ENCODE data around the gene MORC2.
A peak's percentile ranks its signal among the peaks of the same experiment; 100 is the strongest.

Gene MORC2

DNA sequence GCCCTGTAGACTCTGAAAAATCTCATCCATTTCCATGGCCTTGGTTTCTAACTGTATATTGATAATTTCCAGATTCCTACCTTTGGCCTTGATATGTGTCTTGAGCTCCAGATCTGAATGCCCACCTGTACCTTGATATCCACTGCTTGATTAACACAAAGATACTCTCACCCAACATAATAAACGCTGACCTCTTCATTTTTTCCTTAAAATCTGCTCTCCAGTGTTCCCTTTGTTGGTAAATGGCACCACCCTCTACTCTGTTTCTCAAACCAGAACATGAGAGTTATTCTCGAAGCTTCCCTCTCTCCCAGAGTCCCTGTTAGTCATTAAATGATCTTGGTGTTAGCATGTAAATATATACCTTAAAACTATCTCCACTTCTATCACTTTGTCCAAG, 13.9 kb upstream of the MORC2 start:
- Histone ChIP-seq H3K4me1 (no peaks in the 10 kb centered on the region), H3K9me3 (no peaks in the 10 kb centered on the region; the same call in 1 of the 2 replicates), H3K36me3 (peaks cover 14% of the 10 kb centered on the region), H3K27me3 (no peaks in the 10 kb centered on the region), H3K4me3 (ENCODE audit: low read depth, low read length) (no peak overlapping the region)
- TF ChIP-seq, protein P1, sequence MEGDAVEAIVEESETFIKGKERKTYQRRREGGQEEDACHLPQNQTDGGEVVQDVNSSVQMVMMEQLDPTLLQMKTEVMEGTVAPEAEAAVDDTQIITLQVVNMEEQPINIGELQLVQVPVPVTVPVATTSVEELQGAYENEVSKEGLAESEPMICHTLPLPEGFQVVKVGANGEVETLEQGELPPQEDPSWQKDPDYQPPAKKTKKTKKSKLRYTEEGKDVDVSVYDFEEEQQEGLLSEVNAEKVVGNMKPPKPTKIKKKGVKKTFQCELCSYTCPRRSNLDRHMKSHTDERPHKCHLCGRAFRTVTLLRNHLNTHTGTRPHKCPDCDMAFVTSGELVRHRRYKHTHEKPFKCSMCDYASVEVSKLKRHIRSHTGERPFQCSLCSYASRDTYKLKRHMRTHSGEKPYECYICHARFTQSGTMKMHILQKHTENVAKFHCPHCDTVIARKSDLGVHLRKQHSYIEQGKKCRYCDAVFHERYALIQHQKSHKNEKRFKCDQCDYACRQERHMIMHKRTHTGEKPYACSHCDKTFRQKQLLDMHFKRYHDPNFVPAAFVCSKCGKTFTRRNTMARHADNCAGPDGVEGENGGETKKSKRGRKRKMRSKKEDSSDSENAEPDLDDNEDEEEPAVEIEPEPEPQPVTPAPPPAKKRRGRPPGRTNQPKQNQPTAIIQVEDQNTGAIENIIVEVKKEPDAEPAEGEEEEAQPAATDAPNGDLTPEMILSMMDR (IDR thresholded peaks at IDR 0.05; ENCODE audit: low read depth, low read length): no peak
- no peak for DNase-seq

DNA sequence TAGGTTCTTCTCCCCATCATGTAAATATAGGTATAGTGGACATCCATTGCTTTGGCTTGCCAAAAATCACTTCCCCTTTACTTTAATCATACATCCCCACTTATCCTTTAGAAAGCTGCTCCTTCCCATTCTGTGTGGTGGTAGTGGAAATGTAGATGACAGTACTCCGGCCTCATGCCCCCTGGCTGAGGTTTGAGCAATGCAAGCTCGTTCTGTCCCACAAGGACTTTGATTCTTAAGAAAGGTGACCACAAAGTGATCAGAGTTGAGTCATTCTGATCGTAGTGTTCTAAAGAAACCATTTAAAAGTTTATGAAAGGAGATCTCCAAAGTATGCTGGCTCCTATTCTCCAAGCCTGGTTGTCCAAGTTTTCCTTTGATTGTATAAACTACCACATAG, 11.4 kb upstream of the MORC2 start:
- peaks cover 40% of the 10 kb centered on the region for H3K36me3 ChIP-seq
- no peaks in the 10 kb centered on the region for H3K27me3 ChIP-seq
- H3K9me3 ChIP-seq: no peaks in the 10 kb centered on the region; the same call in 1 of the 2 replicates
- H3K4me1 ChIP-seq: no peaks in the 10 kb centered on the region
- H3K4me3 ChIP-seq (ENCODE audit: low read depth, low read length): no peak overlapping the region
- TF ChIP-seq, protein P1 (IDR thresholded peaks at IDR 0.05; ENCODE audit: low read depth, low read length): no peak
- DNase-seq: no peak

- no peaks in the 10 kb centered on the region for H3K9me3 ChIP-seq
- no peak for DNase-seq
- TF ChIP-seq, protein P1 (IDR thresholded peaks at IDR 0.05; ENCODE audit: low read depth, low read length): no peak
- H3K36me3 ChIP-seq: peaks cover 55% of the 10 kb centered on the region
- H3K4me3 ChIP-seq (ENCODE audit: low read depth, low read length): no peak overlapping the region
- no peaks in the 10 kb centered on the region for H3K4me1 ChIP-seq
- no peaks in the 10 kb centered on the region for H3K27me3 ChIP-seq
These were observed 9.9 kb upstream of the MORC2 start for GRCh38 chr22:30978304-30978962.

DNA sequence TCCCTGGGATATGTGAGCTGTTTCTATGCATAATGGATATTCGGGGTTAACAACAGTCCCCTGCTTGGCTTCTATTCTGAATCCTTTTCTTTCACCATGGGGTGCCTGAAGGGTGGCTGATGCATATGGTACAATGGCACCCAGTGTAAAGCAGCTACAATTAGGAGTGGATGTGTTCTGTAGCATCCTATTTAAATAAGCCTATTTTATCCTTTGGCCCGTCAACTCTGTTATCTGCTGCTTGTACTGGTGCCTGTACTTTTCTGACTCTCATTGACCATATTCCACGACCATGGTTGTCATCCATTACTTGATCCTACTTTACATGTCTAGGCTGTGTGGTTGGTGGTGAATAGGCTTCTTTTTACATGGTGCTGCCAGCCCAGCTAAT, 1.8 kb upstream of the MORC2 start:
- H3K9me3 ChIP-seq: peaks cover 5% of the 10 kb centered on the region
- H3K4me1 ChIP-seq: 0 out of 2 replicates have a peak, but pooled peaks cover 5% of the 10 kb centered on the region
- TF ChIP-seq, protein P1 (IDR thresholded peaks at IDR 0.05; ENCODE audit: low read depth, low read length): no peak
- peak overlapping the region; percentile 65 for H3K4me3 ChIP-seq (ENCODE audit: low read depth, low read length)
- peaks cover 76% of the 10 kb centered on the region for H3K36me3 ChIP-seq
- no peak for DNase-seq
- H3K27me3 ChIP-seq: no peaks in the 10 kb centered on the region

DNA sequence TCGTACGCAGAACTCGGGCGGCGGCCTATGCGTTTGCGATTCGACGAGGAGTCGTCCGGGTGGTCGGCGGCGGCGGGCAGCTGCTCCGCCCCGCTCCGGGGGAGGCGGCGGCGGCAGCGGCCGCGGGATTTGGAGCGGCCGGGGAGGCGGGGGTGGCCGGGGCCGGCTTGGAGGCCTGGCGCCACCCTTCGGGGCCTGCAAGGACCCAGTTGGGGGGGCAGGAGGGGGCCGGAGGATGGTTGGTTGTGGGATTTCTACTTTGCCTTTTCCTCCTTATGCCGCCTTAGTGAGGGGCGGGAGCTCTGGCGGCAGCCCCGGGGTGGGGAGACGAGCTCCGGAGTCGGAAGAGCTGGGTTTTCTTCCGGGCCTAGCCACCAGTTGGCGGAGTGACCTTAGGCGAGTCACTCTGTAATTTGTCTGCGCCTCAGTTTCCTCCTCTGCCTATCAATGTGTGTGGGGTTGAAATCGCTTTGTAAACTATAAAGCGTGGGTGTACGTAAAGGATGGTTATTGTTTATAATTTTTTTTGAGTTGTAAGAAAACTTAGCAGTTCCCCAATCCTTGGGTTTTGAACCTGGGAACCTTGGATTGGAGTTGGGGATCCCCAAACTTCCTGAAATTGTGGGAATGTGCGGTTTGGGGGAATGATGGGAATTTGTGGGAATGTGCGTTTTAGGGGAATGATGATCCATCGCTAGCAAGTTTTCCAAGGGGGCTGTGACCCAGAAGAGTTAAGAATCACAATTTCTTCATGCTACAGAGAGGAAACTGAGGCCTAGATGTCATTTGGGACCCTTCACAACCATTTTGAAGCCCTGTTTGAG, 1.2 kb upstream of the MORC2 start:
- DNase-seq: peak; percentile 42
- peaks cover 74% of the 10 kb centered on the region for H3K36me3 ChIP-seq
- H3K4me3 ChIP-seq (ENCODE audit: low read depth, low read length): peak overlapping the region; percentile 65
- H3K9me3 ChIP-seq: peaks cover 5% of the 10 kb centered on the region
- H3K27me3 ChIP-seq: no peaks in the 10 kb centered on the region
- TF ChIP-seq, protein P1 (IDR thresholded peaks at IDR 0.05; ENCODE audit: low read depth, low read length): no peak
- H3K4me1 ChIP-seq: 0 out of 2 replicates have a peak, but pooled peaks cover 5% of the 10 kb centered on the region

All from BE2C (cell line).